ENCODE measurements around the gene FGFR4.

The FGFR4 gene

GRCh38 chr5:177133096-177133852 is 46.6 kb downstream of the FGFR4 start, which contains the start of gene NSD1:
NSD1 (plus strand) TSS chr5:177133773; CDS start chr5:177135104, 1,331 bp downstream.
- Histone ChIP-seq H3K27ac (ENCODE audit: low read length) (peak within 1 kb of the TSS; percentile 91), H3K9me3 (ENCODE audit: control insufficient read depth in 2 of 2, low read length in 2 of 2) (no peaks in the 10 kb centered on the region), H3K4me1 (ENCODE audit: control insufficient read depth, insufficient read depth, low read length) (peaks cover 37% of the 10 kb centered on the region), H3K9ac (ENCODE audit: low read length in 2 of 2) (peak within 1 kb of the TSS; percentile 55 to 83), H3K36me3 (ENCODE audit: control insufficient read depth in 2 of 2, insufficient read depth in 2 of 2, low read length in 2 of 2) (peaks cover 9% of the 10 kb centered on the region in 2 donors), H3K4me3 (ENCODE audit: low read length in 2 of 2) (peak within 1 kb of the TSS; percentile 58 to 76), H3K27me3 (ENCODE audit: control insufficient read depth in 1 of 2, insufficient read depth in 2 of 2, low read length in 2 of 2) (no peaks in the 10 kb centered on the region)

- H3K27ac ChIP-seq (ENCODE audit: low read length): peak overlapping the region; percentile 64
- peaks cover 37% of the 10 kb centered on the region for H3K4me1 ChIP-seq (ENCODE audit: control insufficient read depth, insufficient read depth, low read length)
- H3K36me3 ChIP-seq (ENCODE audit: control insufficient read depth in 2 of 2, insufficient read depth in 2 of 2, low read length in 2 of 2): peaks cover 9% of the 10 kb centered on the region in 2 donors
- H3K9me3 ChIP-seq (ENCODE audit: control insufficient read depth in 2 of 2, low read length in 2 of 2): no peaks in the 10 kb centered on the region
- H3K4me3 ChIP-seq (ENCODE audit: low read length in 2 of 2): peak overlapping the region; percentile 12 to 76
- no peaks in the 10 kb centered on the region for H3K27me3 ChIP-seq (ENCODE audit: control insufficient read depth in 1 of 2, insufficient read depth in 2 of 2, low read length in 2 of 2)
- peak overlapping the region; percentile 55 to 78 for H3K9ac ChIP-seq (ENCODE audit: low read length in 2 of 2)
These were observed 47.4 kb downstream of the FGFR4 start for GRCh38 chr5:177133853-177134696.

DNA sequence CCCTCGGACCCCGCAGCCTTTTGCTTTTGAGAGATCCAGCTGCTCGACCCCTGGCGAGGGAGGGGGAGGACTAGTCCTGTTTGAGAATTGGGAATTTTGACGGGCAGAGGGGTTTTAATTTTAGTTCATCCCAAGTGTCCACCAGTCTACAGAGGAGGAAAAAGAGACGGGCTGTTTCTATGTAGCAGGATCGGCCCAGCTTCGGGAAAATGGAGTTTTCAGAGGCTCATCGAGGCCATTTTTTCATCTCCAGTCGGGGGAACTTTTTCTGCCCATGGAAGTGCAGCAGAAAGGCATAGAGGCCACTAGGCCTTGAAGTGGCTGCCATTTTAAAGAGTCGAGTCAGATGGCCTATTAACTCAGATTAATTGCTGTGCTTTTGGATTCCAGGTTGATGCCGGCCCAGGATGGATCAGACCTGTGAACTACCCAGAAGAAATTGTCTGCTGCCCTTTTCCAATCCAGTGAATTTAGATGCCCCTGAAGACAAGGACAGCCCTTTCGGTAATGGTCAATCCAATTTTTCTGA is 48.0 kb downstream of the FGFR4 start:
- Histone ChIP-seq H3K4me1 (ENCODE audit: control insufficient read depth, insufficient read depth, low read length) (peaks cover 37% of the 10 kb centered on the region), H3K27me3 (ENCODE audit: control insufficient read depth in 1 of 2, insufficient read depth in 2 of 2, low read length in 2 of 2) (no peaks in the 10 kb centered on the region), H3K27ac (ENCODE audit: low read length) (peak overlapping the region; percentile 64), H3K9me3 (ENCODE audit: control insufficient read depth in 2 of 2, low read length in 2 of 2) (no peaks in the 10 kb centered on the region), H3K4me3 (ENCODE audit: low read length in 2 of 2) (peak overlapping the region; percentile 12 to 76), H3K36me3 (ENCODE audit: control insufficient read depth in 2 of 2, insufficient read depth in 2 of 2, low read length in 2 of 2) (peaks cover 9% of the 10 kb centered on the region in 2 donors), H3K9ac (ENCODE audit: low read length in 2 of 2) (peak overlapping the region; percentile 55 to 78)

DNA sequence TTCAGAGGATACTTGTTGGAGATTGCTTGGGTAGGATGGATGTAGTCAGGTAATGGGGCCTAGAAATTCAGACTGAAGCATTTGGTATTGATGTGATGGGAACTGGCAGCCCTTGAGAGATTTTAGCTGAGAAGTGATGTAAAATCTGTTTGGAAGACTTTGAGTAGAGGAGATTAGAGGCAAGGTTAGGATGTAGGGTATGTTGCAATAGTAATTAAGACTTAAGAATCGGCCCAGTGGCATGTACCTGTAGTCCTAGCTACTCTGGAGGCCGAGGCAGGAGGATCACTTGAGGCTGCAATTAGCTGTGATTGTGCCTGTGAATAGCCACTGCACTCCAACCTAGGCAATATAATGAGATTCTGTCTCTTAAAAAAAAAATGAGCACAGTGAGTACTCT is 53.6 kb downstream of the FGFR4 start:
- H3K27ac ChIP-seq (ENCODE audit: low read length): no peak overlapping the region
- H3K9ac ChIP-seq (ENCODE audit: low read length in 2 of 2): no peak overlapping the region
- H3K4me1 ChIP-seq (ENCODE audit: control insufficient read depth, insufficient read depth, low read length): peaks cover 19% of the 10 kb centered on the region
- no peaks in the 10 kb centered on the region for H3K9me3 ChIP-seq (ENCODE audit: control insufficient read depth in 2 of 2, low read length in 2 of 2)
- H3K4me3 ChIP-seq (ENCODE audit: low read length in 2 of 2): no peak overlapping the region
- no peaks in the 10 kb centered on the region for H3K27me3 ChIP-seq (ENCODE audit: control insufficient read depth in 1 of 2, insufficient read depth in 2 of 2, low read length in 2 of 2)
- peaks cover 13 to 14% of the 10 kb centered on the region in 2 donors for H3K36me3 ChIP-seq (ENCODE audit: control insufficient read depth in 2 of 2, insufficient read depth in 2 of 2, low read length in 2 of 2)

DNA sequence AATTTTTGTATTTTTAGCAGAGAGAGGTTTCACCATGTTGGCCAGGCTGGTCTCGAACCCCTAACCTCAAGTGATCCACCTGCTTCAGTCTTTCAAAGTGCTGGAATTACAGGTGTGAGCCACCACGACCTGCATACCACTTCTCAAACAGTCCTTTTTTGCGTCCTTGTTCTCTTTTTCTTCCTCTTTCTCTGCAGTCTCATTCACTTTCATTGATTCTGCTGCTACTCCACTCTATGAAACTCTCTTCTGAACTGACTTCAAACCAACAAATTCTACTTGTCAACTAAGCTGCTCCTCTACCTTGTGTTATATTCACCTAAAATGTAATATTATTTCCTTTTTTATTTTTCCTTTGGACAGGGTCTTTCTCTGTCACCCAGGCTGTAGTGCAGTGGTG is 54.8 kb downstream of the FGFR4 start:
- no peak overlapping the region for H3K9ac ChIP-seq (ENCODE audit: low read length in 2 of 2)
- H3K4me3 ChIP-seq (ENCODE audit: low read length in 2 of 2): no peak overlapping the region
- peaks cover 7 to 9% of the 10 kb centered on the region in 2 donors for H3K36me3 ChIP-seq (ENCODE audit: control insufficient read depth in 2 of 2, insufficient read depth in 2 of 2, low read length in 2 of 2)
- H3K27ac ChIP-seq (ENCODE audit: low read length): no peak overlapping the region
- H3K27me3 ChIP-seq (ENCODE audit: control insufficient read depth in 1 of 2, insufficient read depth in 2 of 2, low read length in 2 of 2): no peaks in the 10 kb centered on the region
- peaks cover 9% of the 10 kb centered on the region for H3K4me1 ChIP-seq (ENCODE audit: control insufficient read depth, insufficient read depth, low read length)
- H3K9me3 ChIP-seq (ENCODE audit: control insufficient read depth in 2 of 2, low read length in 2 of 2): no peaks in the 10 kb centered on the region

DNA sequence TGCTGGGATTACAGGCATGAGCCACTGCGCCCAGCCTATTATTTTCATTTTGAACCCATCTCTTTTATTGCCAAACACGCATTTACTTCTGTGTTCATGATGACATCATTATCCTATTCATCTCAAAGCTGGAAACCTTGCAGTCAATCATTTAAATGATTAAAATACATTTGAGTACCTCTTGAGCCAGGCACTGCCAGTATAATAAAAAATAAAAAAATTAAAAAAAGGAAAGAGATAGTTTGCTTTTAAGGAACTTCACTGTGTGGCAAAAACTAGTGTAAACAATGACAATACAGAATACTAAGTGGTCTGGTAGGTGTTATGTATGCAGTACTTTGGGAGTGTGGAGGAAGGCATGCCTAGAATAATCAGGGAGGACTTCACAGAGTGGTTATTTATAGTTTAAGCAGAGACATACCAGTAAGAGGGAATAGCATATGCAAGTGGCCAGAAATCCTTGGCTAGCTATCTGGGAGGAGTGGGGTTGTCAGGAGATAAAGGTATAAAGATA is 55.4 kb downstream of the FGFR4 start:
- no peak overlapping the region for H3K4me3 ChIP-seq (ENCODE audit: low read length in 2 of 2)
- peaks cover 9% of the 10 kb centered on the region for H3K4me1 ChIP-seq (ENCODE audit: control insufficient read depth, insufficient read depth, low read length)
- peak overlapping the region in 1 of 2 donors; percentile 28 for H3K9ac ChIP-seq (ENCODE audit: low read length in 2 of 2)
- H3K36me3 ChIP-seq (ENCODE audit: control insufficient read depth in 2 of 2, insufficient read depth in 2 of 2, low read length in 2 of 2): peaks cover 9 to 11% of the 10 kb centered on the region in 2 donors
- H3K27me3 ChIP-seq (ENCODE audit: control insufficient read depth in 1 of 2, insufficient read depth in 2 of 2, low read length in 2 of 2): no peaks in the 10 kb centered on the region
- no peak overlapping the region for H3K27ac ChIP-seq (ENCODE audit: low read length)
- no peaks in the 10 kb centered on the region for H3K9me3 ChIP-seq (ENCODE audit: control insufficient read depth in 2 of 2, low read length in 2 of 2)

DNA sequence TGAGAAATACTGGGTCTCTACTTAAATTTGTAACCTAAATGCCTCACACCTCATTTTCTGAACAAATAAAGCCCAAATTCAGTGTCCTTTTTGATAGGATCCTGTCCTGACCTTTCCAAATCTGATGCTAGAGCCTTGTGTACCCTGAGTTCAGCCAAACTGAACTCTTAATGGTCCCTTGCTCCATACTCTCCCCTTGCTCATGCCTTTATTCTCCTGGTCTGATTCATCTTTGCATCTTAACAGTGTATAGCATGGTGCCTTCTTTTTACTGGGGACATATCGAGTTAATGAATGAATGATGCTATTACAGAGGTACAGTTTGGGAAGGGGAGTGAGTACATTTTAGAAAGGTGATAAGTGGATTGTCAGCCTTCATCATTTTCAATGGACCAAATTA is 56.1 kb downstream of the FGFR4 start:
- H3K27ac ChIP-seq (ENCODE audit: low read length): no peak overlapping the region

DNA sequence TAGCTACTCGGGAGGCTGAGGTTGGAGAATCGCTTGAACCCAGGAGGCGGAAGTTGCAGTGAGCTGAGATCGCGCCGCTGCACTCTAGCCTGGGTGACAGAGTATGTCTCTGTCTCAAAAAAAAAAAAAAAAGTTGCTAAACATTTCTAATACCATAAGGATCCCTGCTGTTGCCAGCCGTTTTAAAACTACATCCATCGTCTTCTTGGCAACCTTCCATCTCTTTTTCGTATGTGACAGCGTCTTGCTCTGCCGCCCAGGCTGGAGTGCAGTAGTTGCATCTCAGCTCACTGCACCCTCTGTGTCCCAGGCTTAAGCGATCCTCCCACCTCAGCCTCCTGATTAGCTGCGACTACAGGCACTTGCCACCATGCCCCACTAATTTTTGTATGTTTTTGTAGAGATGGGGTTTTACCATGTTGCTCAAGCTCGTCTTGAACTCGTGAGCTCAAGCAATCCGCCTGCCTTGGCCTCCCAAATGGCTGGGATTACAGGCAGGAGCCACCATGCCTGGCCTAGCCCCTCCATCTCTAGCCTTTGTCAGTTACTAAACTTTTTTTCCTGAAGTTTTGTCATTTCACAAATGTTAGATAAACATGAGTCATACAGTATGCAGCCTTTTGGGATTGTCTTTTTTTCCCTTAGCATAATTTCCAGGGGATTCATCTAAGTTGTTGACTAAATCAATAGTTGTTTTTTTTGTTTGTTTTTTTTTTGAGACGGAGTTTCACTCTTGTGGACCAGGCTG is 60.4 kb downstream of the FGFR4 start:
- Histone ChIP-seq H3K27ac (ENCODE audit: low read length) (no peak overlapping the region), H3K4me3 (ENCODE audit: low read length in 2 of 2) (no peak overlapping the region), H3K27me3 (ENCODE audit: control insufficient read depth in 1 of 2, insufficient read depth in 2 of 2, low read length in 2 of 2) (no peaks in the 10 kb centered on the region), H3K36me3 (ENCODE audit: control insufficient read depth in 2 of 2, insufficient read depth in 2 of 2, low read length in 2 of 2) (peaks cover 16 to 18% of the 10 kb centered on the region in 2 donors), H3K9ac (ENCODE audit: low read length in 2 of 2) (no peak overlapping the region), H3K4me1 (ENCODE audit: control insufficient read depth, insufficient read depth, low read length) (peaks cover 3% of the 10 kb centered on the region), H3K9me3 (ENCODE audit: control insufficient read depth in 2 of 2, low read length in 2 of 2) (no peaks in the 10 kb centered on the region)

More for the DNA sequence above, 56.1 kb downstream of the FGFR4 start:
- Histone ChIP-seq H3K9ac (ENCODE audit: low read length in 2 of 2) (peak overlapping the region in 1 of 2 donors; percentile 28), H3K27me3 (ENCODE audit: control insufficient read depth in 1 of 2, insufficient read depth in 2 of 2, low read length in 2 of 2) (no peaks in the 10 kb centered on the region), H3K4me3 (ENCODE audit: low read length in 2 of 2) (no peak overlapping the region), H3K9me3 (ENCODE audit: control insufficient read depth in 2 of 2, low read length in 2 of 2) (no peaks in the 10 kb centered on the region), H3K4me1 (ENCODE audit: control insufficient read depth, insufficient read depth, low read length) (peaks cover 3% of the 10 kb centered on the region), H3K36me3 (ENCODE audit: control insufficient read depth in 2 of 2, insufficient read depth in 2 of 2, low read length in 2 of 2) (peaks cover 9 to 14% of the 10 kb centered on the region in 2 donors)

Measured in stomach smooth muscle (tissue), 2 donors.